A549 (cell line): ENCODE data around the gene STX19. TPM values are rescaled to one million over a fixed set of nuclear protein-coding genes. Genes with fewer than 3 reads are reported as not detected.

Source experiments
- ATAC-seq, 2 experiments: fragments of 200-7000 bp in 1 of 2; fragments of >200 bp in 1 of 2; cut with Nextera tagmentation in 1 of 2; cut with Tn5 transposase in 1 of 2; 3 replicates each; pipeline versions ENCODE4 v1.8.0 to v1.9.1; 2018 to 2020; ENCODE audit warnings: mild to moderate bottlenecking in 1 of 2, moderate library complexity in 1 of 2
- CTCF ChIA-PET: fragments of 300-600 bp; sonication (Branson Sonifier 250); formaldehyde crosslinking; extraction: SDS; loops from one replicate; lab custom pipeline; 2021; ENCODE audit warnings: antibody characterized with exemption, inconsistent platforms; lab: Yijun Ruan, JAX
- POLR2A ChIA-PET: fragments of 350-600 bp; formaldehyde crosslinking; extraction: SDS; loops from one replicate; lab custom pipeline; 2021; ENCODE audit warnings: antibody characterized with exemption, inconsistent platforms; lab: Yijun Ruan, JAX
- DNase-seq, 2 experiments: peaks; one replicate each; pipeline versions ENCODE4 v3.0.0 to v3.0.0-alpha.2; 2011 to 2016; ENCODE audit warnings: low read depth in 1 of 2, low spot score in 1 of 2
- FAIRE-seq: peaks from 2 replicates; lab custom pipeline; 2011; peaks lifted over from hg19 to GRCh38; lab: Jason Lieb, UNC
- H3K27ac ChIP-seq, 2 experiments: fragments of >200 bp; sonication (Bioruptor Twin); formaldehyde crosslinking; 3 replicates each; pipeline ENCODE4 v1.5.1; 2016 to 2017
- H3K4me1 ChIP-seq: fragments of >200 bp; sonication (Bioruptor Twin); formaldehyde crosslinking; 3 replicates; pipeline ENCODE4 v1.6.1; 2016
- H3K4me2 ChIP-seq: fragments of >200 bp; sonication (Bioruptor Twin); formaldehyde crosslinking; 3 replicates; pipeline ENCODE4 v1.6.1; 2016
- H3K4me3 ChIP-seq: fragments of >200 bp; sonication (Bioruptor Twin); formaldehyde crosslinking; 3 replicates; pipeline ENCODE4 v1.5.1; 2016
- H3K9me3 ChIP-seq: fragments of >200 bp; sonication (Bioruptor Twin); formaldehyde crosslinking; 3 replicates; pipeline ENCODE4 v1.6.1; 2016
- CBX2 ChIP-seq: fragments of 200-600 bp; sonication (generic); IDR thresholded peaks from 2 replicates; pipeline ENCODE4 v1.6.1; 2016; ENCODE audit warnings: low read depth, mild to moderate bottlenecking, borderline replicate concordance
- CEBPB ChIP-seq, 2 experiments: fragments of >200 bp in 1 of 2; sonication (Bioruptor Twin) in 1 of 2; formaldehyde crosslinking in 1 of 2; IDR thresholded peaks; 2 replicates each; pipeline ENCODE4 v1.6.1; 2012 to 2016
- CHD2 ChIP-seq: fragments of 150-350 bp; IDR thresholded peaks from 2 replicates; pipeline ENCODE4 v1.6.1; 2014; ENCODE audit warnings: low read length; ENCODE audit not compliant: partially characterized antibody
- CTCF ChIP-seq: fragments of >200 bp; sonication (Bioruptor Twin); formaldehyde crosslinking; IDR thresholded peaks from 3 replicates; pipeline ENCODE4 v1.5.1; 2016
- E2F6 ChIP-seq: IDR thresholded peaks from 2 replicates; pipeline ENCODE4 v1.6.1; 2012; ENCODE audit warnings: low read depth, borderline replicate concordance
- EHF ChIP-seq: fragments of 250-450 bp; sonication (Bioruptor Pico); IDR thresholded peaks from 2 replicates; pipeline ENCODE4 v1.5.0; 2020; ENCODE audit warnings: mild to moderate bottlenecking
- ESRRA ChIP-seq: fragments of 150-350 bp; IDR thresholded peaks from 2 replicates; pipeline ENCODE4 v1.6.1; 2014; ENCODE audit warnings: mild to moderate bottlenecking, low read length, borderline replicate concordance
- FOSB ChIP-seq: fragments of 250-450 bp; sonication (Bioruptor Pico); IDR thresholded peaks from 2 replicates; pipeline ENCODE4 v1.5.0; 2020; ENCODE audit warnings: mild to moderate bottlenecking, moderate library complexity
- FOSL2 ChIP-seq, 2 experiments: fragments of 450-650 bp in 1 of 2; fragments of >200 bp in 1 of 2; sonication (Bioruptor Twin) in 1 of 2; formaldehyde crosslinking; IDR thresholded peaks; 2 replicates each; pipeline versions ENCODE4 v1.5.0 to v1.6.1; 2016 to 2020; ENCODE audit warnings: mild to moderate bottlenecking in 1 of 2, moderate library complexity in 1 of 2
- GATA3 ChIP-seq: IDR thresholded peaks from 2 replicates; pipeline ENCODE4 v1.6.1; 2012; ENCODE audit warnings: borderline replicate concordance
- JUN ChIP-seq, 2 experiments: fragments of >200 bp; sonication (Bioruptor Twin); formaldehyde crosslinking; IDR thresholded peaks; 2 replicates in 1 of 2; 3 replicates in 1 of 2; pipeline ENCODE4 v1.6.1; 2016 to 2017
- JUNB ChIP-seq: fragments of >200 bp; sonication (Bioruptor Twin); formaldehyde crosslinking; IDR thresholded peaks from 2 replicates; pipeline ENCODE4 v1.6.1; 2016
- KDM5A ChIP-seq: fragments of 200-600 bp; sonication (generic); IDR thresholded peaks from 2 replicates; pipeline ENCODE4 v1.6.1; 2016; ENCODE audit warnings: antibody characterized with exemption, mild to moderate bottlenecking
- MAFK ChIP-seq: fragments of 450-650 bp; IDR thresholded peaks from 2 replicates; pipeline ENCODE4 v1.6.1; 2014; ENCODE audit not compliant: partially characterized antibody
- NFE2L2 ChIP-seq: fragments of 150-350 bp; conservative IDR thresholded peaks from 2 replicates; pipeline ENCODE4 v1.6.1; 2014; ENCODE audit warnings: low read length
- POLR2A ChIP-seq: IDR thresholded peaks from 2 replicates; pipeline ENCODE4 v1.6.1; 2012; ENCODE audit warnings: mild to moderate bottlenecking, low read length
- RAD21 ChIP-seq, 2 experiments: fragments of >200 bp in 1 of 2; sonication (Bioruptor Twin) in 1 of 2; formaldehyde crosslinking in 1 of 2; IDR thresholded peaks in 1 of 2; conservative IDR thresholded peaks in 1 of 2; 2 replicates in 1 of 2; 3 replicates in 1 of 2; pipeline ENCODE4 v1.6.1; 2012 to 2018; ENCODE audit warnings: inconsistent platforms in 1 of 2
- RCOR1 ChIP-seq: fragments of 150-350 bp; IDR thresholded peaks from 2 replicates; pipeline ENCODE4 v1.6.1; 2014; ENCODE audit warnings: antibody characterized with exemption, low read length, low read depth
- ZSCAN20 ChIP-seq: fragments of 250-450 bp; sonication (Bioruptor Pico); IDR thresholded peaks from 2 replicates; pipeline ENCODE4 v1.8.0; 2022; ENCODE audit warnings: mild to moderate bottlenecking, moderate library complexity
- WGBS: methylation state at CpG from one replicate; pipeline ENCODE4 v1.1.6; 2017; ENCODE audit errors: missing lambda C conversion rate; 5-methylcytosine and 5-hydroxymethylcytosine counted together
- polyA minus RNA-seq: library from RNA; depleted of rRNA, polyadenylated mRNA; stranded (reverse); fragments of >200 nt; gene quantifications from 2 replicates; pipeline ENCODE4 v1.2.3, GENCODE V29; 2011; rRNA and poly(A)+ RNA removed
- polyA plus RNA-seq, 4 experiments: library from polyadenylated mRNA; depleted of rRNA in 3 of 4; stranded (reverse); fragments of >200 nt; fragmentation: RNase III in 1 of 4; extraction: RNeasy Plus Mini Kit Qiagen cat#74134 plus additional on column Dnase treatment in 1 of 4; gene quantifications; 2 replicates in 3 of 4; 3 replicates in 1 of 4; pipeline ENCODE4 v1.2.3, GENCODE V29; 2011 to 2017
- TF ChIP-seq, protein P1 (sequence below): IDR thresholded peaks from 2 replicates; pipeline ENCODE4 v1.6.1; 2012

STX19 gene
- polyA plus RNA-seq (2011; rRNA removed) (0.08 and 0.17 TPM in 2 replicates), polyA plus RNA-seq (2017; fragmentation: RNase III; extraction: RNeasy Plus Mini Kit Qiagen cat#74134 plus additional on column Dnase treatment) (not detected in 3 replicates), polyA minus RNA-seq (not detected in 2 replicates)
- not detected in 2 replicates for polyA plus RNA-seq (2012; cell fraction: cytosol; rRNA removed)
- not detected in 2 replicates for polyA plus RNA-seq (2012; cell fraction: nucleus; rRNA removed)

- CTCF ChIA-PET, result interaction anchor here (1.2 kb wide), 1 partner anchor 9 kb away, joined by 4 read pairs; no protein-coding TSS in a partner anchor
These were observed at the start of gene STX19 for GRCh38 chr3:94028093-94028837. TSS of gene STX19 (minus strand) at chr3:94028597. CDS start at chr3:94015269, 13,328 bp downstream.

GRCh38 chr3:94076055-94076454, 47.7 kb upstream of the STX19 start:
- no peaks in the 10 kb centered on the region for H3K9me3 ChIP-seq
- no peak overlapping the region for H3K27ac ChIP-seq
- H3K4me1 ChIP-seq, result no peaks in the 10 kb centered on the region
- WGBS, result 95% methylated on average over 3 of the region's 3 CpGs
- FAIRE-seq, result no peak
- ChIA-PET POLR2A (no interaction called here), CTCF (no interaction called here)
- no peak for DNase-seq
- H3K4me3 ChIP-seq, result no peak overlapping the region
- TF ChIP-seq RCOR1, result no peak
- TF ChIP-seq NFE2L2, result no peak
- no peak for TF ChIP-seq JUNB
- TF ChIP-seq FOSB (CRISPR knock-in tag), result no peak
- TF ChIP-seq, protein P1, sequence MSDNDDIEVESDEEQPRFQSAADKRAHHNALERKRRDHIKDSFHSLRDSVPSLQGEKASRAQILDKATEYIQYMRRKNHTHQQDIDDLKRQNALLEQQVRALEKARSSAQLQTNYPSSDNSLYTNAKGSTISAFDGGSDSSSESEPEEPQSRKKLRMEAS, result no peak
- TF ChIP-seq ZSCAN20 (CRISPR knock-in tag), result no peak
- no peak for TF ChIP-seq RAD21 (conservative IDR thresholded peaks at IDR 0.05 in 1 of 2, IDR thresholded peaks at IDR 0.05 in 1 of 2)
- TF ChIP-seq FOSL2 (IDR thresholded peaks at IDR 0.05), result no peak
- TF ChIP-seq FOSL2 (CRISPR knock-in tag; IDR thresholded peaks at IDR 0.05), result no peak
- TF ChIP-seq CEBPB (IDR thresholded peaks at IDR 0.05), result no peak
- TF ChIP-seq CBX2, result no peak
- TF ChIP-seq POLR2A, result no peak
- TF ChIP-seq CHD2, result no peak
- ATAC-seq, result 0 out of 6 replicates have a peak, but pooled peaks of 1 of the 2 experiments have one; percentile 19
- H3K4me2 ChIP-seq, result no peak overlapping the region

More at GRCh38 chr3:94028093-94028837, at the start of gene STX19:
- WGBS, result 90% methylated on average over 8 of the region's 8 CpGs
- POLR2A ChIA-PET, result no interaction called here
- FAIRE-seq (no peak), ATAC-seq (no peak), DNase-seq (no peak)
- Histone ChIP-seq H3K4me3 (no peak within 1 kb of the TSS), H3K4me1 (no peaks in the 10 kb centered on the region), H3K27ac (no peak within 1 kb of the TSS), H3K9me3 (no peaks in the 10 kb centered on the region), H3K4me2 (no peak within 1 kb of the TSS)
- TF ChIP-seq MAFK (no peak), EHF (no peak), RCOR1 (no peak), FOSL2 (IDR thresholded peaks at IDR 0.05) (no peak), FOSL2 (CRISPR knock-in tag; IDR thresholded peaks at IDR 0.05) (no peak), KDM5A (no peak), ESRRA (no peak), GATA3 (no peak), JUNB (no peak), CTCF (no peak)

- Histone ChIP-seq H3K4me3 (no peak overlapping the region), H3K4me2 (no peak overlapping the region), H3K4me1 (no peaks in the 10 kb centered on the region), H3K27ac (no peak overlapping the region), H3K9me3 (no peaks in the 10 kb centered on the region)
- ChIA-PET POLR2A (interaction anchor here (1.0 kb wide), 1 partner anchor 9 kb away, joined by 6 read pairs; the partner anchor contains the start of genes DHFR2 and NSUN3), CTCF (interaction anchor here (0.9 to 1.4 kb wide), 3 partner anchors 8 to 69 kb away, joined by 3 read pairs; no protein-coding TSS in a partner anchor)
- ATAC-seq (no peak), FAIRE-seq (no peak), DNase-seq (no peak)
- TF ChIP-seq JUN (IDR thresholded peaks at IDR 0.05) (no peak), E2F6 (no peak)
- WGBS, result 82% methylated on average over 4 of the region's 4 CpGs
These were observed 43.4 kb upstream of the STX19 start for GRCh38 chr3:94071713-94072284.
